Fibroblast of lung (primary cell): ENCODE measurements around the gene RNGTT.

Experiments
- EZH2 ChIP-seq: IDR thresholded peaks from 2 replicates; pipeline ENCODE4 v1.5.1; 2012; ENCODE audit warnings: low read length, control low read depth, mild to moderate bottlenecking; ENCODE audit errors: missing control alignments
- TF ChIP-seq, protein P1 (sequence below), 2 donors: IDR thresholded peaks in 1 of 2; conservative IDR thresholded peaks in 1 of 2; 1 replicate in 1 of 2; 2 replicates in 1 of 2; pipeline ENCODE4 v1.5.1; 2011 to 2012; ENCODE audit warnings: low read length in 2 of 2, control low read depth in 1 of 2, inconsistent platforms in 1 of 2, low read depth in 1 of 2, mild to moderate bottlenecking in 1 of 2

DNA sequence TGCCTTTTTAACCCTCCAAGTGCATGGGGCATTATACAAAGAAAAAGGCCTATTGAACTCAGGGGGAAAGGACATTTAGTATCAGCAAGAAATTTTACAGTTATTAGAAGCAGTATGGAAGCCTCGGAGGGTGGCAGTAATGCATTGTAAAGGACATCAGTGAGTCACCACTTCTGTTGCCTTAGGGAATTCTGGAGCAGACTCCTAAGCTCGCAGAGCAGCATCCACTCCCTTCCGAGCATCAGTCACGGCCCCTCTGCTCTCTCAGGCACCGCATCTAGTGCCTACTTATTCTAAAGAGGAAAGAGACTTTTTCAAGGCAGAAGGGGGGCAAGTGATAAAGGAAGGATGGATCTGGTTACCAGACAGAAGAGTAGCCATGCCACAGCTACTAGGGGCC lies 296.5 kb downstream of the RNGTT start:
- TF ChIP-seq, protein P1, sequence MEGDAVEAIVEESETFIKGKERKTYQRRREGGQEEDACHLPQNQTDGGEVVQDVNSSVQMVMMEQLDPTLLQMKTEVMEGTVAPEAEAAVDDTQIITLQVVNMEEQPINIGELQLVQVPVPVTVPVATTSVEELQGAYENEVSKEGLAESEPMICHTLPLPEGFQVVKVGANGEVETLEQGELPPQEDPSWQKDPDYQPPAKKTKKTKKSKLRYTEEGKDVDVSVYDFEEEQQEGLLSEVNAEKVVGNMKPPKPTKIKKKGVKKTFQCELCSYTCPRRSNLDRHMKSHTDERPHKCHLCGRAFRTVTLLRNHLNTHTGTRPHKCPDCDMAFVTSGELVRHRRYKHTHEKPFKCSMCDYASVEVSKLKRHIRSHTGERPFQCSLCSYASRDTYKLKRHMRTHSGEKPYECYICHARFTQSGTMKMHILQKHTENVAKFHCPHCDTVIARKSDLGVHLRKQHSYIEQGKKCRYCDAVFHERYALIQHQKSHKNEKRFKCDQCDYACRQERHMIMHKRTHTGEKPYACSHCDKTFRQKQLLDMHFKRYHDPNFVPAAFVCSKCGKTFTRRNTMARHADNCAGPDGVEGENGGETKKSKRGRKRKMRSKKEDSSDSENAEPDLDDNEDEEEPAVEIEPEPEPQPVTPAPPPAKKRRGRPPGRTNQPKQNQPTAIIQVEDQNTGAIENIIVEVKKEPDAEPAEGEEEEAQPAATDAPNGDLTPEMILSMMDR (conservative IDR thresholded peaks at IDR 0.05 in 1 of 2, IDR thresholded peaks at IDR 0.05 in 1 of 2; ENCODE audit: low read depth in 1 of 2, low read length in 2 of 2) = no peak
- no peak for TF ChIP-seq EZH2
